GM12878 (cell line): ENCODE measurements around the gene SLIT2.

Source experiments
- CHD2 ChIP-seq: IDR thresholded peaks from 2 replicates; pipeline ENCODE4 v1.6.1; 2011; ENCODE audit warnings: low read depth, low read length, improper control_type of control experiment, borderline replicate concordance
- CHD4 ChIP-seq: fragments of 200-600 bp; sonication (generic); IDR thresholded peaks from 2 replicates; pipeline ENCODE4 v1.6.1; 2016; ENCODE audit warnings: mild to moderate bottlenecking
- CTCF ChIP-seq, 3 experiments: IDR thresholded peaks in 2 of 3; conservative IDR thresholded peaks in 1 of 3; 2 replicates each; pipeline ENCODE4 v1.5.1; 2011; ENCODE audit warnings: low read depth in 3 of 3, low read length in 3 of 3, mild to moderate bottlenecking in 3 of 3, control low read depth in 2 of 3, moderate library complexity in 2 of 3, inconsistent platforms in 1 of 3, mixed read lengths in 1 of 3; ENCODE audit not compliant: control insufficient read depth in 2 of 3, insufficient read depth in 1 of 3; ENCODE audit errors: extremely low read depth in 1 of 3
- EP300 ChIP-seq, 2 experiments: fragments of 150-350 bp in 1 of 2; IDR thresholded peaks; 2 replicates each; pipeline ENCODE4 v1.6.1; 2011 to 2012; ENCODE audit warnings: low read depth in 2 of 2, low read length in 2 of 2, borderline replicate concordance in 1 of 2, improper control_type of control experiment in 1 of 2, inconsistent platforms in 1 of 2; ENCODE audit not compliant: control insufficient read depth in 1 of 2
- EZH2 ChIP-seq: IDR thresholded peaks from 2 replicates; pipeline ENCODE4 v1.6.1; 2012; ENCODE audit warnings: low read depth, mild to moderate bottlenecking, control low read depth, inconsistent platforms, low read length, borderline replicate concordance; ENCODE audit not compliant: control insufficient read depth
- HDAC6 ChIP-seq: fragments of 200-600 bp; sonication (generic); IDR thresholded peaks from one replicate; pipeline ENCODE4 v1.8.0; 2017; ENCODE audit warnings: antibody characterized with exemption; ENCODE audit not compliant: unreplicated experiment
- JUNB ChIP-seq: IDR thresholded peaks from 2 replicates; pipeline ENCODE4 v1.6.1; 2016; ENCODE audit warnings: antibody characterized with exemption, mild to moderate bottlenecking
- RAD21 ChIP-seq: IDR thresholded peaks from 2 replicates; pipeline ENCODE4 v1.6.1; 2011; ENCODE audit warnings: mild to moderate bottlenecking, low read depth, low read length, moderate library complexity; ENCODE audit not compliant: insufficient read depth
- SP1 ChIP-seq: IDR thresholded peaks from one replicate; pipeline ENCODE4 v1.6.1; 2011; ENCODE audit warnings: low read depth, low read length
- YBX1 ChIP-seq: fragments of 450-650 bp; IDR thresholded peaks from 2 replicates; pipeline ENCODE4 v1.6.1; 2016; ENCODE audit warnings: antibody characterized with exemption

GRCh38 chr4:20259707-20260106, 8.0 kb downstream of the SLIT2 start:
- TF ChIP-seq CTCF (IDR thresholded peaks at IDR 0.05 in 2 of 3, conservative IDR thresholded peaks at IDR 0.05 in 1 of 3; ENCODE audit: control insufficient read depth in 2 of 3, extremely low read depth in 1 of 3, insufficient read depth in 1 of 3, low read depth in 3 of 3, low read length in 3 of 3) (no peak), CHD4 (no peak), CHD2 (no peak), EP300 (IDR thresholded peaks at IDR 0.05; ENCODE audit: borderline replicate concordance in 1 of 2, control insufficient read depth in 1 of 2, low read depth in 2 of 2, low read length in 2 of 2) (no peak), SP1 (no peak), YBX1 (no peak), EZH2 (no peak), JUNB (no peak), HDAC6 (no peak), RAD21 (no peak)
